Bronchial epithelial cell (primary cell): ENCODE data around the gene CCDC47. TPM values are rescaled to one million over a fixed set of nuclear protein-coding genes. Genes with fewer than 3 reads are reported as not detected.
A peak's percentile ranks its signal among the peaks of the same experiment; 100 is the strongest.

Experiments used
- DNase-seq: peaks from one replicate; pipeline ENCODE4 v3.0.0-alpha.2; 2010; ENCODE audit warnings: low read depth
- FAIRE-seq: peaks from 2 replicates; lab custom pipeline; 2011; peaks lifted over from hg19 to GRCh38; lab: Jason Lieb, UNC
- H3K27me3 ChIP-seq: 2 replicates; pipeline ENCODE4 v1.5.1; 2011; ENCODE audit warnings: low read length; ENCODE audit not compliant: control insufficient read depth, insufficient read depth
- H3K36me3 ChIP-seq: 2 replicates; pipeline ENCODE4 v1.5.1; 2011; ENCODE audit warnings: low read length; ENCODE audit not compliant: control insufficient read depth, insufficient read depth
- H3K4me3 ChIP-seq: 2 replicates; pipeline ENCODE4 v1.5.1; 2011; ENCODE audit warnings: mild to moderate bottlenecking, low read depth, low read length, control low read depth
- CTCF ChIP-seq: IDR thresholded peaks from 2 replicates; pipeline ENCODE4 v1.5.1; 2011; ENCODE audit warnings: mild to moderate bottlenecking, moderate library complexity, low read length, control low read depth, inconsistent platforms; ENCODE audit not compliant: insufficient read depth, severe bottlenecking
- total RNA-seq: library from RNA; depleted of rRNA; stranded (reverse); fragments of >200 nt; gene quantifications from 2 replicates; pipeline ENCODE4 v1.2.1, GENCODE V29; 2014

Gene CCDC47
- total RNA-seq, 1 donor from 2014 or later: 118 TPM

GRCh38 chr17:63698886-63699637, 74.3 kb downstream of the CCDC47 start:
- FAIRE-seq: no peak
- H3K4me3 ChIP-seq: peak overlapping the region; percentile 18
- no peak for TF ChIP-seq CTCF
- DNase-seq: no peak
- H3K36me3 ChIP-seq: no peaks in the 10 kb centered on the region
- no peaks in the 10 kb centered on the region for H3K27me3 ChIP-seq

- FAIRE-seq (no peak), DNase-seq (no peak)
- no peak overlapping the region for H3K4me3 ChIP-seq
- H3K36me3 ChIP-seq: no peaks in the 10 kb centered on the region
- no peak for TF ChIP-seq CTCF
- no peaks in the 10 kb centered on the region for H3K27me3 ChIP-seq
Measured at GRCh38 chr17:63698381-63698885, 75.0 kb downstream of the CCDC47 start.

- DNase-seq: peak; percentile 35
- no peaks in the 10 kb centered on the region for H3K27me3 ChIP-seq
- TF ChIP-seq CTCF: peak; percentile 76
- peak; percentile 43 for FAIRE-seq
- H3K4me3 ChIP-seq: no peak overlapping the region
- H3K36me3 ChIP-seq: no peaks in the 10 kb centered on the region
Measured at GRCh38 chr17:63697341-63698286, 75.8 kb downstream of the CCDC47 start.

- peak; percentile 31 for TF ChIP-seq CTCF
- FAIRE-seq: no peak
- peak; percentile 13 for DNase-seq
- Histone ChIP-seq H3K27me3 (no peaks in the 10 kb centered on the region), H3K4me3 (no peak overlapping the region), H3K36me3 (no peaks in the 10 kb centered on the region)
Measured at GRCh38 chr17:63696381-63696961, 76.9 kb downstream of the CCDC47 start.

- no peak for FAIRE-seq
- Histone ChIP-seq H3K27me3 (no peaks in the 10 kb centered on the region), H3K36me3 (no peaks in the 10 kb centered on the region), H3K4me3 (no peak overlapping the region)
- no peak for TF ChIP-seq CTCF
- DNase-seq: no peak
Measured at GRCh38 chr17:63695889-63696288, 77.5 kb downstream of the CCDC47 start.

Other genes with a start within 250 kb of the CCDC47 start
- 9.5 and 10.6 TPM in 2 replicates for gene DCAF7, start 223.1 kb downstream of the CCDC47 start, total RNA-seq
- gene TACO1, start 172.7 kb downstream of the CCDC47 start, total RNA-seq: 11.5 and 11.6 TPM in 2 replicates
- 10.1 and 11.1 TPM in 2 replicates for gene MAP3K3, start 151.2 kb downstream of the CCDC47 start, total RNA-seq
- gene LIMD2, start 73.5 kb downstream of the CCDC47 start, total RNA-seq: 0.53 and 0.90 TPM in 2 replicates
- gene STRADA, start 31.8 kb downstream of the CCDC47 start, total RNA-seq: 10.5 and 14.1 TPM in 2 replicates
- gene DDX42, start 573 bp upstream of the CCDC47 start, total RNA-seq: 65.0 and 70.5 TPM in 2 replicates
- gene PSMC5, start 53.8 kb upstream of the CCDC47 start, total RNA-seq: 50.5 and 64.0 TPM in 2 replicates
- 43.4 and 53.1 TPM in 2 replicates for gene FTSJ3, start 54.1 kb upstream of the CCDC47 start, total RNA-seq
- gene SMARCD2, start 69.1 kb upstream of the CCDC47 start, total RNA-seq: 98.5 and 112 TPM in 2 replicates
- gene CSH2, start 100.1 kb upstream of the CCDC47 start, total RNA-seq: not detected in 2 replicates
- not detected in 2 replicates for gene GH2, start 108.3 kb upstream of the CCDC47 start, total RNA-seq
- gene CSH1, start 123.0 kb upstream of the CCDC47 start, total RNA-seq: not detected in 2 replicates
- not detected in 2 replicates for gene CSHL1, start 137.7 kb upstream of the CCDC47 start, total RNA-seq
- not detected in 2 replicates for gene GH1, start 145.2 kb upstream of the CCDC47 start, total RNA-seq
- gene CD79B, start 158.7 kb upstream of the CCDC47 start, total RNA-seq: not detected in 2 replicates
- under 0.01 and 0.90 TPM in 2 replicates for gene SCN4A, start 199.3 kb upstream of the CCDC47 start, total RNA-seq
- not detected in 2 replicates for gene PRR29, start 224.8 kb upstream of the CCDC47 start, total RNA-seq
- 0.26 and 0.90 TPM in 2 replicates for gene ICAM2, start 247.0 kb upstream of the CCDC47 start, total RNA-seq